Heart left ventricle (tissue), 13 donors: Measurements from ENCODE around the gene EDA.

Experiments
- POLR2A ChIP-seq, 2 donors: fragments of 450-650 bp; IDR thresholded peaks; one replicate each; pipeline ENCODE4 v1.6.1; 2017; ENCODE audit warnings: antibody characterized with exemption in 2 of 2, mild to moderate bottlenecking in 2 of 2, moderate library complexity in 2 of 2
- TF ChIP-seq, protein P1 (sequence below), 12 donors: fragments of 200-600 bp; sonication (generic) in 4 of 12; IDR thresholded peaks; one replicate each; pipeline versions ENCODE4 v1.5.0 to v1.8.0; 2018 to 2022; ENCODE audit warnings: antibody characterized with exemption in 12 of 12, mild to moderate bottlenecking in 5 of 12
- donor health status: ischemic (EF 13 %, LVEDD 7.1; RV severe dilation, severe dysfunction).
- donor health status: DM: no; HTN: yes; CAD: no.
- donor health status: DM: no; HTN: no; CAD: no.
- donor health status: ischemic (EF 25% LVEDD 6.9; RV normal size, moderate dysfunction).
- donor health status: ischemic (EF 25% LVEDD 5.7; RV mildly dilated, moderate dysfunction).
- donor health status: ischemic (EF 35%, LVEDD 5.7; RV mildly dilated, moderate dysfunction).
- donor health status: nonischemic (EF 11% LVEDD 7.7; RV severe dilation, severe dysfunction).
- donor health status: DM: yes; HTN: yes; CAD: no.
- donor health status: PGD.
- donor health status: ischemic (EF 29% LVEDD 5.4; RV normal size, mild dysfunction).
- donor health status: nonischemic (EF 23%, LVEDD 6.1; RV moderate dilation, normal function).

DNA sequence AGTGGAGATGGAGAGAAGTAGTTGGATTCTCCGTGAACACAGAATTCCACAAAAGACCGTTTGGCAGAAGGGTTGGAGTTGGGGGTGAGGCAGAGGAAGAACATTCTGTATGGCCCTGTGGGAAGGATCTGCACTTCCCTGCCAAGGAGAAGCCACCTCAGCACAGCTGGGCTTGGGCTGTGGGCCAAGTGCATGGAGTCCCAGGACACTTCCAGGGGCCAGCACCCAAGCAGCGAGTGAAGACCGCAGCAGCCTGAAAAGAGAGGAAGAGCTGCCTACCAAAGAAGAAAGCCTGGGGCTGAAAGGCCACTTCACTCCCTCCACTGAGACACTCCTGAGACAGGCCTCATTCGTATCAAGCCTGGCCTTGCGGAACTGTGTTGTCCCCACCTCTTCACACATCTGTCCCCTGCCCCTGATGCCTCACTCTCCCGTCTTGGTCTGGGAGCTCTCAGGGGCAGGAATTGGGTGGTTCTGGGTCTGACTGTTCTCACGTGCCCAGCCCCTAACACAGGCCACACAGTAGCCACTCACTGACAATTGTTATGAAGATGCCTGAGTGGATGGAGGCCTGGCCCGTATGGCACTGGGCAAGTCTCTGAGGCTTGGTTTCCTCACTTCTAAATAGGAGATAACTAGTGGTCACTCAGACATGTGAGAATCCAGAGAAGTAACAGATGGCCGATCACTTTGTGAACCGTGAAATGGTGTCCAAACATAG lies 437.1 kb downstream of the EDA start:
- TF ChIP-seq, protein P1, sequence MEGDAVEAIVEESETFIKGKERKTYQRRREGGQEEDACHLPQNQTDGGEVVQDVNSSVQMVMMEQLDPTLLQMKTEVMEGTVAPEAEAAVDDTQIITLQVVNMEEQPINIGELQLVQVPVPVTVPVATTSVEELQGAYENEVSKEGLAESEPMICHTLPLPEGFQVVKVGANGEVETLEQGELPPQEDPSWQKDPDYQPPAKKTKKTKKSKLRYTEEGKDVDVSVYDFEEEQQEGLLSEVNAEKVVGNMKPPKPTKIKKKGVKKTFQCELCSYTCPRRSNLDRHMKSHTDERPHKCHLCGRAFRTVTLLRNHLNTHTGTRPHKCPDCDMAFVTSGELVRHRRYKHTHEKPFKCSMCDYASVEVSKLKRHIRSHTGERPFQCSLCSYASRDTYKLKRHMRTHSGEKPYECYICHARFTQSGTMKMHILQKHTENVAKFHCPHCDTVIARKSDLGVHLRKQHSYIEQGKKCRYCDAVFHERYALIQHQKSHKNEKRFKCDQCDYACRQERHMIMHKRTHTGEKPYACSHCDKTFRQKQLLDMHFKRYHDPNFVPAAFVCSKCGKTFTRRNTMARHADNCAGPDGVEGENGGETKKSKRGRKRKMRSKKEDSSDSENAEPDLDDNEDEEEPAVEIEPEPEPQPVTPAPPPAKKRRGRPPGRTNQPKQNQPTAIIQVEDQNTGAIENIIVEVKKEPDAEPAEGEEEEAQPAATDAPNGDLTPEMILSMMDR (IDR thresholded peaks at IDR 0.05): no peak
- TF ChIP-seq POLR2A (IDR thresholded peaks at IDR 0.05): no peak
